ENCODE measurements around the gene POU2AF3. TPM values are rescaled to one million over a fixed set of nuclear protein-coding genes. Genes with fewer than 3 reads are reported as not detected.

Gene POU2AF3
- 0.65 and 1.1 TPM in 2 replicates for polyA plus RNA-seq

DNA sequence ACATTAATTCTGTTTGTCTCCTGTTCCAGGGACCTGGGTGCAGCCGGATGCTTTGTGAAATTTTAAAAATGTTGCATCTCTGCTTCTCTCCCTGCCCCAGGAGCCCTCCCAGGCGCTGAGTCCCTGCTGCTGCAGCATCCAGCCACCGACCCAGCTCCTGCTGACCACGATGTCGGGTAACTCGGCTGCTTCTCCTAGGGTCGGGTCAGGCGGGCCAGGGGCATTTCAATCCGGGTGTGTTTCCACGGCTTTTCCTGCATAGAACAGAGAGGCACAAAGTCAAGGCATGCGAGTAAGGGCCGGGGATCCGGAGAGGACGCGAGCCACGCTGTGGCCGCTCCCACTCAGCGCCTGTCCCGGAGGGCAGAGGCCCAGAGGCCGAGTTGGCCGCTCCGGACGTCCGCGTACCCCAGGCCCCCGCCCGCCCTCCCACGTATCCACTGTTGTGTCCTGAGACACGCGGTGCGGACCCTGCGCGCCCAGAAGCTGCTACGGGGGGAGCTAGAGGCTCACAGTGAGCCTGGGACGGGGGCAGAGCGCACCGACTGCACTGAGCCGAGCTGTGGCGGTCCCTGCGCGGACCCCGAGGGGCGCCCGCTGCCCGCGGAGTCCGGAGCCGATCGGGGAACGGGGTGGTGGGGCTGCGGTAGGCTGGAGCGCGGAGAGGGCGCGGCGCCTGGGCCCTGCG is at the start of gene POU2AF3:
Gene POU2AF3 (plus strand): TSS at position 134 of the 688 bp plus-strand sequence. CDS start 36 bp downstream, at position 170.

Other genes starting within 250 kb of the POU2AF3 start
- not detected in 2 replicates for gene POU2AF2, start 52.8 kb upstream of the POU2AF3 start, polyA plus RNA-seq
- not detected in 2 replicates for gene POU2AF1, start 80.7 kb downstream of the POU2AF3 start, polyA plus RNA-seq
- gene BTG4, start 213.8 kb downstream of the POU2AF3 start, polyA plus RNA-seq = not detected in 2 replicates
- not detected in 2 replicates for gene HOATZ, start 216.2 kb downstream of the POU2AF3 start, polyA plus RNA-seq
- not detected in 2 replicates for gene LAYN, start 242.2 kb downstream of the POU2AF3 start, polyA plus RNA-seq